DOHH2 (cell line): ENCODE measurements around the gene TRA2B.

Source experiments
- H3F3A ChIP-seq: fragments of 200-600 bp; sonication (generic), shearing (Covaris generic); 2 replicates; pipeline ENCODE4 v1.6.0; 2016; ENCODE audit warnings: antibody characterized with exemption, mild to moderate bottlenecking; ENCODE audit not compliant: control insufficient read depth, insufficient read depth
- H3K27ac ChIP-seq: fragments of 200-600 bp; sonication (generic); 2 replicates; pipeline ENCODE4 v1.5.1; 2014; ENCODE audit warnings: low read depth, mild to moderate bottlenecking, low read length, moderate library complexity
- H3K27me3 ChIP-seq: fragments of 200-600 bp; sonication (generic); 2 replicates; pipeline ENCODE4 v1.6.1; 2014; ENCODE audit warnings: mild to moderate bottlenecking, low read length, mixed read lengths; ENCODE audit not compliant: control insufficient read depth
- H3K36me3 ChIP-seq: fragments of 200-600 bp; sonication (generic); 2 replicates; pipeline ENCODE4 v1.6.1; 2014; ENCODE audit warnings: mild to moderate bottlenecking, low read length, moderate library complexity, mixed read lengths; ENCODE audit not compliant: control insufficient read depth
- H3K4me1 ChIP-seq: fragments of 200-600 bp; sonication (generic); 2 replicates; pipeline ENCODE4 v1.6.1; 2014; ENCODE audit warnings: mild to moderate bottlenecking, low read length, mixed read lengths; ENCODE audit not compliant: control insufficient read depth
- H3K4me2 ChIP-seq: fragments of 200-600 bp; sonication (generic); 2 replicates; pipeline ENCODE4 v1.6.0; 2014; ENCODE audit warnings: mild to moderate bottlenecking, low read length, moderate library complexity
- H3K4me3 ChIP-seq: fragments of 200-600 bp; sonication (generic); 2 replicates; pipeline ENCODE4 v1.5.1; 2014; ENCODE audit warnings: mild to moderate bottlenecking, low read length, mixed read lengths
- H3K79me2 ChIP-seq: fragments of 200-600 bp; sonication (generic); 2 replicates; pipeline ENCODE4 v1.6.1; 2014; ENCODE audit warnings: mild to moderate bottlenecking, low read length, mixed read lengths; ENCODE audit not compliant: control insufficient read depth
- H3K9me2 ChIP-seq: fragments of 200-600 bp; sonication (generic); replicated peaks from 2 replicates; pipeline ENCODE4 v1.6.1; 2014; ENCODE audit warnings: mild to moderate bottlenecking, low read length, mixed read lengths; ENCODE audit not compliant: control insufficient read depth
- H3K9me3 ChIP-seq: fragments of 200-600 bp; sonication (generic); 2 replicates; pipeline ENCODE4 v1.6.1; 2014; ENCODE audit warnings: antibody characterized with exemption, low read length, mixed read lengths; ENCODE audit not compliant: control insufficient read depth, insufficient read depth
- H4K20me1 ChIP-seq: fragments of 200-600 bp; sonication (generic); 2 replicates; pipeline ENCODE4 v1.6.0; 2014; ENCODE audit warnings: low read depth, mild to moderate bottlenecking, antibody characterized with exemption, low read length, moderate library complexity; ENCODE audit not compliant: control insufficient read depth, insufficient read depth
- CTCF ChIP-seq: fragments of 200-600 bp; sonication (generic); IDR thresholded peaks from one replicate; pipeline ENCODE4 v1.5.1; 2014; ENCODE audit warnings: antibody characterized with exemption, mild to moderate bottlenecking, low read depth, low read length; ENCODE audit not compliant: poor library complexity, severe bottlenecking
- EZH2phosphoT487 ChIP-seq: fragments of 200-600 bp; sonication (generic); IDR thresholded peaks from 2 replicates; pipeline ENCODE4 v1.6.1; 2017; ENCODE audit warnings: borderline replicate concordance, mild to moderate bottlenecking, antibody characterized with exemption, low read length, moderate library complexity, mixed read lengths

Gene TRA2B

GRCh38 chr3:185968168-185968567, 30.4 kb upstream of the TRA2B start:
- no peaks in the 10 kb centered on the region for H3K79me2 ChIP-seq
- no peaks in the 10 kb centered on the region for H3K36me3 ChIP-seq
- peaks cover under 1% of the 10 kb centered on the region; the same call in 1 of the 2 replicates for H3K27me3 ChIP-seq
- H3K4me1 ChIP-seq = no peaks in the 10 kb centered on the region
- H3K9me2 ChIP-seq = no peaks in the 10 kb centered on the region
- no peaks in the 10 kb centered on the region for H4K20me1 ChIP-seq
- no peaks in the 10 kb centered on the region for H3F3A ChIP-seq
- H3K4me3 ChIP-seq = no peak overlapping the region
- TF ChIP-seq EZH2phosphoT487 = no peak
- no peak for TF ChIP-seq CTCF
- H3K9me3 ChIP-seq = no peaks in the 10 kb centered on the region
- no peak overlapping the region for H3K27ac ChIP-seq
- no peak overlapping the region for H3K4me2 ChIP-seq

GRCh38 chr3:185966655-185967054, 28.8 kb upstream of the TRA2B start:
- H3F3A ChIP-seq = no peaks in the 10 kb centered on the region
- H3K36me3 ChIP-seq = no peaks in the 10 kb centered on the region

GRCh38 chr3:185965496-185965895, 27.7 kb upstream of the TRA2B start:
- Histone ChIP-seq H3K4me2 (no peak overlapping the region), H4K20me1 (no peaks in the 10 kb centered on the region), H3K36me3 (no peaks in the 10 kb centered on the region), H3K9me3 (no peaks in the 10 kb centered on the region), H3K27me3 (peaks cover 6% of the 10 kb centered on the region), H3K79me2 (no peaks in the 10 kb centered on the region), H3K27ac (no peak overlapping the region), H3F3A (no peaks in the 10 kb centered on the region), H3K4me1 (no peaks in the 10 kb centered on the region), H3K4me3 (no peak overlapping the region), H3K9me2 (no peaks in the 10 kb centered on the region)
- TF ChIP-seq CTCF (no peak), EZH2phosphoT487 (no peak)

More at GRCh38 chr3:185966655-185967054, 28.8 kb upstream of the TRA2B start:
- Histone ChIP-seq H3K79me2 (no peaks in the 10 kb centered on the region), H3K9me3 (no peaks in the 10 kb centered on the region), H3K27ac (no peak overlapping the region), H3K9me2 (no peaks in the 10 kb centered on the region), H3K4me3 (no peak overlapping the region), H4K20me1 (no peaks in the 10 kb centered on the region), H3K4me2 (no peak overlapping the region), H3K4me1 (no peaks in the 10 kb centered on the region), H3K27me3 (peaks cover 2% of the 10 kb centered on the region)
- no peak for TF ChIP-seq EZH2phosphoT487
- no peak for TF ChIP-seq CTCF

- H3K4me3 ChIP-seq = no peak overlapping the region
- no peaks in the 10 kb centered on the region for H4K20me1 ChIP-seq
- peaks cover 14% of the 10 kb centered on the region for H3K27me3 ChIP-seq
- H3F3A ChIP-seq = no peaks in the 10 kb centered on the region
- H3K4me2 ChIP-seq = no peak overlapping the region
- no peaks in the 10 kb centered on the region for H3K79me2 ChIP-seq
- TF ChIP-seq EZH2phosphoT487 (no peak), CTCF (no peak)
- no peak overlapping the region for H3K27ac ChIP-seq
- H3K9me2 ChIP-seq = no peaks in the 10 kb centered on the region
- H3K4me1 ChIP-seq = no peaks in the 10 kb centered on the region
- H3K36me3 ChIP-seq = no peaks in the 10 kb centered on the region
- no peaks in the 10 kb centered on the region for H3K9me3 ChIP-seq
Measured at GRCh38 chr3:185961675-185962232, 23.9 kb upstream of the TRA2B start.
